H1 (cell line): Measurements from ENCODE around the gene SMYD5. TPM values are rescaled to one million over a fixed set of nuclear protein-coding genes. Genes with fewer than 3 reads are reported as not detected.

Source experiments
- CTCF ChIA-PET: fragments of 300-600 bp; sonication (Branson Sonifier 250); formaldehyde crosslinking; loops from one replicate; lab custom pipeline; 2021; ENCODE audit not compliant: partially characterized antibody; lab: Charles Lee
- POLR2A ChIA-PET: fragments of 300-600 bp; sonication (Branson Sonifier 250); formaldehyde crosslinking; loops from one replicate; lab custom pipeline; 2021; ENCODE audit warnings: inconsistent platforms; ENCODE audit not compliant: partially characterized antibody; lab: Charles Lee
- DNase-seq, 2 experiments: peaks; one replicate each; pipeline versions ENCODE4 v3.0.0 to v3.0.0-alpha.2; 2010 to 2022; ENCODE audit warnings: low spot score in 2 of 2, low read depth in 1 of 2, mixed read lengths in 1 of 2
- FAIRE-seq: peaks from 2 replicates; lab custom pipeline; 2011; peaks lifted over from hg19 to GRCh38; lab: Jason Lieb, UNC
- H2AFZ ChIP-seq: 2 replicates; pipeline ENCODE4 v1.8.1; 2012; ENCODE audit warnings: low read length, inconsistent platforms
- H2AK5ac ChIP-seq: 2 replicates; pipeline ENCODE4 v1.6.1; 2013; ENCODE audit warnings: low read depth, low read length
- H2BK120ac ChIP-seq: replicated peaks from 2 replicates; pipeline ENCODE3; 2013; ENCODE audit warnings: low read depth, low read length, inconsistent platforms
- H2BK12ac ChIP-seq: 2 replicates; pipeline ENCODE4 v1.6.1; 2013; ENCODE audit warnings: low read depth, low read length
- H2BK15ac ChIP-seq: 2 replicates; pipeline ENCODE4 v1.6.1; 2013; ENCODE audit warnings: low read length
- H2BK20ac ChIP-seq: 2 replicates; pipeline ENCODE4 v1.6.1; 2013; ENCODE audit warnings: low read length
- H2BK5ac ChIP-seq: 2 replicates; pipeline ENCODE4 v1.6.1; 2013; ENCODE audit warnings: low read depth, low read length
- H3K14ac ChIP-seq: 2 replicates; pipeline ENCODE4 v1.6.1; 2013; ENCODE audit warnings: inconsistent platforms; ENCODE audit not compliant: insufficient read length
- H3K18ac ChIP-seq: 2 replicates; pipeline ENCODE4 v1.6.1; 2013; ENCODE audit warnings: low read length; ENCODE audit errors: extremely low read depth
- H3K23ac ChIP-seq: 2 replicates; pipeline ENCODE4 v1.6.1; 2013; ENCODE audit warnings: inconsistent platforms; ENCODE audit not compliant: insufficient read length
- H3K23me2 ChIP-seq: 2 replicates; pipeline ENCODE4 v1.6.1; 2013; ENCODE audit warnings: low read depth, low read length
- H3K27ac ChIP-seq: 2 replicates; pipeline ENCODE4 v1.6.1; 2011; ENCODE audit warnings: low read depth, low read length, inconsistent platforms
- H3K27me3 ChIP-seq, 4 experiments: replicated peaks in 1 of 4; 1 replicate in 1 of 4; 2 replicates in 3 of 4; pipeline versions ENCODE4 v1.6.1 to v1.8.1; 2011 to 2013; ENCODE audit warnings: low read length in 3 of 4, mild to moderate bottlenecking in 3 of 4, inconsistent platforms in 2 of 4, mixed read lengths in 2 of 4, moderate library complexity in 1 of 4; ENCODE audit not compliant: control insufficient read depth in 3 of 4, insufficient read depth in 3 of 4; ENCODE audit errors: extremely low read depth in 1 of 4
- H3K36me3 ChIP-seq, 4 experiments: 2 replicates each; pipeline versions ENCODE4 v1.6.1 to v1.8.1; 2011 to 2013; ENCODE audit warnings: mild to moderate bottlenecking in 4 of 4, low read length in 3 of 4, moderate library complexity in 2 of 4, control low read depth in 1 of 4, inconsistent platforms in 1 of 4; ENCODE audit not compliant: insufficient read depth in 4 of 4, control insufficient read depth in 2 of 4
- H3K4ac ChIP-seq: replicated peaks from 2 replicates; pipeline ENCODE3; 2013; ENCODE audit warnings: low read length, low read depth, mixed read lengths, inconsistent platforms; ENCODE audit not compliant: insufficient read length
- H3K4me1 ChIP-seq, 4 experiments: replicated peaks in 1 of 4; 1 replicate in 1 of 4; 2 replicates in 3 of 4; pipeline versions ENCODE4 v1.6.1 to v1.8.1; 2011 to 2013; ENCODE audit warnings: low read length in 3 of 4, inconsistent platforms in 2 of 4, mixed read lengths in 1 of 4; ENCODE audit not compliant: insufficient read depth in 4 of 4, control insufficient read depth in 3 of 4
- H3K4me2 ChIP-seq, 2 experiments: 2 replicates each; pipeline versions ENCODE4 v1.6.1 to v1.8.1; 2011 to 2013; ENCODE audit warnings: low read depth in 2 of 2, low read length in 2 of 2, control low read depth in 1 of 2, inconsistent platforms in 1 of 2, mild to moderate bottlenecking in 1 of 2; ENCODE audit not compliant: insufficient read depth in 1 of 2
- H3K4me3 ChIP-seq, 4 experiments: fragments of 200-600, 300-600 bp in 1 of 4; sonication (generic), shearing (Covaris generic), sonication (Bioruptor Twin) in 1 of 4; 2 replicates each; pipeline versions ENCODE4 v1.5.1 to v1.8.1; 2011 to 2016; ENCODE audit warnings: low read length in 4 of 4, low read depth in 3 of 4, control low read depth in 2 of 4, inconsistent platforms in 2 of 4, mild to moderate bottlenecking in 2 of 4, mixed read lengths in 1 of 4, moderate library complexity in 1 of 4; ENCODE audit not compliant: insufficient read depth in 2 of 4; ENCODE audit errors: extremely low read depth in 1 of 4
- H3K56ac ChIP-seq: replicated peaks from 2 replicates; pipeline ENCODE3; 2013; ENCODE audit warnings: low read depth, mild to moderate bottlenecking, mixed read lengths, low read length, inconsistent platforms; ENCODE audit not compliant: insufficient read length
- H3K79me1 ChIP-seq: 2 replicates; pipeline ENCODE4 v1.6.1; 2013; ENCODE audit warnings: low read depth, low read length, control low read depth
- H3K79me2 ChIP-seq, 2 experiments: 2 replicates each; pipeline versions ENCODE4 v1.6.1 to v1.8.1; 2012 to 2013; ENCODE audit warnings: low read length in 2 of 2, mild to moderate bottlenecking in 2 of 2, inconsistent platforms in 1 of 2; ENCODE audit not compliant: insufficient read depth in 2 of 2, control insufficient read depth in 1 of 2
- H3K9ac ChIP-seq, 4 experiments: replicated peaks in 1 of 4; 1 replicate in 1 of 4; 2 replicates in 3 of 4; pipeline versions ENCODE4 v1.6.1 to v1.8.1; 2011 to 2013; ENCODE audit warnings: low read depth in 3 of 4, low read length in 3 of 4, control low read depth in 2 of 4, mild to moderate bottlenecking in 2 of 4, moderate library complexity in 2 of 4, inconsistent platforms in 1 of 4; ENCODE audit errors: extremely low read depth in 1 of 4
- H3K9me3 ChIP-seq, 2 experiments: 2 replicates each; pipeline versions ENCODE4 v1.6.1 to v1.8.1; 2012 to 2013; ENCODE audit warnings: mild to moderate bottlenecking in 2 of 2, moderate library complexity in 2 of 2, control low read depth in 1 of 2, inconsistent platforms in 1 of 2, low read depth in 1 of 2, low read length in 1 of 2, mixed read lengths in 1 of 2; ENCODE audit not compliant: insufficient read depth in 2 of 2
- H4K20me1 ChIP-seq, 2 experiments: replicated peaks in 1 of 2; 2 replicates each; pipeline versions ENCODE3 to v1.8.1; 2011 to 2013; ENCODE audit warnings: inconsistent platforms in 2 of 2, low read length in 2 of 2, mild to moderate bottlenecking in 1 of 2; ENCODE audit not compliant: insufficient read depth in 2 of 2, control insufficient read depth in 1 of 2
- H4K5ac ChIP-seq: 2 replicates; pipeline ENCODE4 v1.6.1; 2013; ENCODE audit warnings: low read length, low read depth, mixed read lengths, inconsistent platforms; ENCODE audit not compliant: insufficient read length
- H4K8ac ChIP-seq: 2 replicates; pipeline ENCODE4 v1.8.0; 2013; ENCODE audit warnings: mild to moderate bottlenecking, moderate library complexity, low read length, inconsistent platforms; ENCODE audit not compliant: insufficient read depth; ENCODE audit errors: extremely low read depth
- H4K91ac ChIP-seq: replicated peaks from 2 replicates; pipeline ENCODE3; 2013; ENCODE audit warnings: low read length, mixed read lengths, inconsistent platforms; ENCODE audit not compliant: insufficient read length
- BCL11A ChIP-seq, 2 experiments: IDR thresholded peaks; one replicate each; pipeline ENCODE4 v1.6.1; 2011; ENCODE audit warnings: low read depth in 2 of 2, low read length in 2 of 2, mild to moderate bottlenecking in 2 of 2
- CHD2 ChIP-seq: IDR thresholded peaks from 2 replicates; pipeline ENCODE4 v1.6.1; 2012; ENCODE audit warnings: low read length, improper control_type of control experiment
- CREB1 ChIP-seq: IDR thresholded peaks from 2 replicates; pipeline ENCODE4 v1.6.1; 2012; ENCODE audit warnings: inconsistent platforms
- EP300 ChIP-seq, 2 experiments: IDR thresholded peaks; 1 replicate in 1 of 2; 2 replicates in 1 of 2; pipeline ENCODE4 v1.6.1; 2011 to 2012; ENCODE audit warnings: low read depth in 2 of 2, low read length in 2 of 2, mild to moderate bottlenecking in 2 of 2, borderline replicate concordance in 1 of 2, inconsistent platforms in 1 of 2, moderate library complexity in 1 of 2
- HDAC6 ChIP-seq: IDR thresholded peaks from one replicate; pipeline ENCODE4 v1.7.1; 2012; ENCODE audit warnings: low read depth, mild to moderate bottlenecking, inconsistent platforms, low read length, moderate library complexity
- NRF1 ChIP-seq: IDR thresholded peaks from 2 replicates; pipeline ENCODE4 v1.6.1; 2011; ENCODE audit warnings: mild to moderate bottlenecking, low read depth, low read length, improper control_type of control experiment
- POLR2AphosphoS5 ChIP-seq: IDR thresholded peaks from 2 replicates; pipeline ENCODE4 v1.6.1; 2011; ENCODE audit warnings: low read depth, low read length
- RAD21 ChIP-seq, 2 experiments: IDR thresholded peaks in 1 of 2; conservative IDR thresholded peaks in 1 of 2; 2 replicates each; pipeline ENCODE4 v1.6.1; 2011; ENCODE audit warnings: low read depth in 2 of 2, low read length in 2 of 2, improper control_type of control experiment in 1 of 2, inconsistent platforms in 1 of 2, mild to moderate bottlenecking in 1 of 2, moderate library complexity in 1 of 2
- RBBP5 ChIP-seq: IDR thresholded peaks from 2 replicates; pipeline ENCODE4 v1.7.1; 2012; ENCODE audit warnings: low read depth, mild to moderate bottlenecking, inconsistent platforms, low read length, moderate library complexity, borderline replicate concordance
- RFX5 ChIP-seq: IDR thresholded peaks from 2 replicates; pipeline ENCODE4 v1.6.1; 2011; ENCODE audit warnings: low read depth, low read length, improper control_type of control experiment, borderline replicate concordance
- SAP30 ChIP-seq: fragments of 300-600 bp; sonication (generic); IDR thresholded peaks from 2 replicates; pipeline ENCODE4 v1.7.1; 2012; ENCODE audit warnings: low read length, moderate library complexity, mild to moderate bottlenecking, inconsistent platforms; ENCODE audit not compliant: insufficient read depth, insufficient replicate concordance
- SP4 ChIP-seq: IDR thresholded peaks from 2 replicates; pipeline ENCODE4 v1.6.1; 2012; ENCODE audit warnings: low read length, inconsistent platforms
- SUZ12 ChIP-seq: fragments of 200-600 bp; sonication (generic); IDR thresholded peaks from 2 replicates; pipeline ENCODE4 v1.6.1; 2012; ENCODE audit warnings: mild to moderate bottlenecking, inconsistent platforms, low read length, moderate library complexity, mixed read lengths
- WGBS, 2 experiments: shearing (Covaris generic) in 1 of 2; methylation state at CpG; one replicate each; pipeline versions ENCODE4 v1.1.6 to v1.1.7; 2013 to 2015; ENCODE audit warnings: low lambda C conversion rate in 2 of 2, mixed read lengths in 2 of 2, inconsistent platforms in 1 of 2, low coverage in 1 of 2, missing lambda C conversion rate in 1 of 2; ENCODE audit not compliant: insufficient replicate concordance in 2 of 2, insufficient coverage in 1 of 2, insufficient read length in 1 of 2; ENCODE audit errors: extremely low coverage in 1 of 2, missing lambda C conversion rate in 1 of 2; 5-methylcytosine and 5-hydroxymethylcytosine counted together
- polyA plus RNA-seq, 7 experiments: library from polyadenylated mRNA; depleted of rRNA in 3 of 7; stranded (reverse) in 5 of 7; unstranded in 2 of 7; fragments of >200 nt in 5 of 7; fragments of 200-250 nt in 2 of 7; gene quantifications; 1 replicate in 5 of 7; 2 replicates in 1 of 7; 4 replicates in 1 of 7; pipeline versions ENCODE4 v1.2.1 to v1.2.3, GENCODE V29; 2011 to 2013; ENCODE audit warnings: missing spikeins in 2 of 7, mixed read lengths in 2 of 7
- total RNA-seq: library from RNA; stranded (reverse); fragmentation: NEBNext Ultra II Directional; extraction: Animal tissue kit (Norgen Biotek cat#: 25700); gene quantifications from 2 replicates; pipeline ENCODE4 v1.2.1, GENCODE V29; 2021

SMYD5 gene
- total and polyA plus RNA-seq, 2 of the 8 experiments (the other 6 are each of a cell fraction or from before 2014, with no cell fraction given), result 35.2 to 56.7 TPM

DNA sequence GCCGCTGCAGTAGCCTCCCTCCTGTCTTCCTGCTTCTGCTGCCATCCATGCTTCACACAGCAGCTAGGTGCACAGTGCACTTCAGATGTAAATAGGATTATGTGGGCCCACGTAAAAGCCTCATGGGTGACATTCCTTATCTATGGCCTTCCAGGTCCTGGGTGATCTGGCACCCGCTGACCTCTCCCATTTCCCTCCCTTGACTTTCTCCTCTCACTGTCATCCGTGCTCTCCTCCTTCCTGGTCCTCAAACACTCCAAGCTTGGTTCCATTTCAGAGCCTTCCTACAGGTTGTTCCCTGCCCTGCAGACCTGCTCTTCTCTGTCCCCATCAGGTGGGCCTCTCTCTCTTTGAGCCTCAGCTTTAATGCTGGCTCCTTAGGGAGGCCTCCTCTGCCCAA lies 4.0 kb upstream of the SMYD5 start:
- Histone ChIP-seq H2BK12ac (no peak overlapping the region), H4K8ac (peak overlapping the region; percentile 53; the same call in 1 of the 2 replicates), H4K5ac (no peak overlapping the region), H3K4me2 (no peak overlapping the region), H2BK20ac (no peak overlapping the region), H3K4ac (no peak overlapping the region), H4K20me1 (no peaks in the 10 kb centered on the region), H3K23ac (no peak overlapping the region), H2AFZ (no peak overlapping the region), H3K27ac (no peak overlapping the region), H3K27me3 (peaks cover 0 to 4% (median 2%) of the 10 kb centered on the region in 4 experiments; a peak in 1 of 7 replicates), H3K4me1 (peaks cover 0 to 3% (median under 1%) of the 10 kb centered on the region in 4 experiments; a peak in 2 of 7 replicates), H3K23me2 (peaks cover 3% of the 10 kb centered on the region; the same call in 1 of the 2 replicates), H3K14ac (no peak overlapping the region), H3K4me3 (no peak overlapping the region), H3K79me1 (no peaks in the 10 kb centered on the region), H3K36me3 (no peaks in the 10 kb centered on the region), H3K9me3 (no peaks in the 10 kb centered on the region), H2AK5ac (no peak overlapping the region), H3K56ac (no peak overlapping the region), H2BK120ac (no peak overlapping the region), H2BK15ac (no peak overlapping the region), H4K91ac (no peak overlapping the region), H3K18ac (no peak overlapping the region), H3K79me2 (peaks cover 0 to 6% of the 10 kb centered on the region in 2 experiments; a peak in 2 of 4 replicates), H3K9ac (no peak overlapping the region), H2BK5ac (no peak overlapping the region)
- WGBS, 2 experiments, result 82% methylated on average over 4 of the region's 4 CpGs; no CpG with 5 or more reads in 1 of the 2 experiments
- ChIA-PET CTCF (interaction anchor here (1.0 to 8.4 kb wide), 8 partner anchors 9 to 317 kb away, joined by 3 to 92 read pairs (median 4); partner anchors contain the start of gene ALMS1), POLR2A (interaction anchor here (2.4 to 6.2 kb wide), 2 partner anchors 24 to 33 kb away, joined by 8 to 39 read pairs; partner anchors contain the start of genes CCT7 and PRADC1)
- FAIRE-seq (no peak), DNase-seq (no peak)
- TF ChIP-seq RFX5 (no peak), RBBP5 (no peak), BCL11A (IDR thresholded peaks at IDR 0.05; ENCODE audit: low read depth in 2 of 2, low read length in 2 of 2) (no peak), NRF1 (no peak), POLR2AphosphoS5 (no peak), RAD21 (IDR thresholded peaks at IDR 0.05 in 1 of 2, conservative IDR thresholded peaks at IDR 0.05 in 1 of 2; ENCODE audit: low read depth in 2 of 2, low read length in 2 of 2) (no peak), SUZ12 (no peak), SP4 (no peak), CHD2 (no peak), EP300 (IDR thresholded peaks at IDR 0.05; ENCODE audit: borderline replicate concordance in 1 of 2, low read depth in 2 of 2, low read length in 2 of 2) (no peak), CREB1 (no peak), HDAC6 (no peak), SAP30 (no peak)
